Esophagus muscularis mucosa (tissue), 4 donors: ENCODE data around the gene ERVV-1. TPM values are rescaled to one million over a fixed set of nuclear protein-coding genes. Genes with fewer than 3 reads are reported as not detected.
"Not testable (repeated sequence)": the region's sequence is repeated elsewhere in the genome, so short reads cannot be mapped to it uniquely, and the experiment has no call there.

Experiments
- DNase-seq: peaks from one replicate; pipeline ENCODE4 v3.0.0-alpha.2; 2017; ENCODE audit errors: extremely low spot score
- H3K27ac ChIP-seq, 4 donors: fragments of 200-600 bp; sonication (generic); replicated peaks in 1 of 4; 1 replicate in 3 of 4; 2 replicates in 1 of 4; pipeline ENCODE4 v1.5.1; 2016 to 2019; ENCODE audit warnings: mild to moderate bottlenecking in 1 of 4
- H3K27me3 ChIP-seq, 4 donors: fragments of 200-600 bp; sonication (generic); one replicate each; pipeline versions ENCODE4 v1.5.1 to v1.6.0; 2016 to 2019
- H3K36me3 ChIP-seq, 4 donors: fragments of 200-600 bp; sonication (generic); one replicate each; pipeline ENCODE4 v1.5.1; 2016 to 2019
- H3K4me1 ChIP-seq, 4 donors: fragments of 200-600 bp; sonication (generic); one replicate each; pipeline ENCODE4 v1.5.1; 2016 to 2019
- H3K4me3 ChIP-seq, 4 donors: fragments of 200-600 bp; sonication (generic); 1 replicate in 2 of 4; 2 replicates in 2 of 4; pipeline ENCODE4 v1.5.1; 2016 to 2019; ENCODE audit warnings: mild to moderate bottlenecking in 4 of 4, moderate library complexity in 1 of 4
- H3K9me3 ChIP-seq, 4 donors: fragments of 200-600 bp; sonication (generic); 1 replicate in 3 of 4; 2 replicates in 1 of 4; pipeline ENCODE4 v1.5.1; 2016 to 2019
- EP300 ChIP-seq: sonication (generic); formaldehyde crosslinking; IDR thresholded peaks from one replicate; pipeline ENCODE4 v1.6.1; 2017; ENCODE audit warnings: antibody characterized with exemption
- POLR2A ChIP-seq: fragments of 450-650 bp; IDR thresholded peaks from one replicate; pipeline ENCODE4 v1.6.1; 2017; ENCODE audit warnings: antibody characterized with exemption, moderate library complexity, mild to moderate bottlenecking, low read depth
- POLR2AphosphoS5 ChIP-seq, 2 donors: sonication (generic); formaldehyde crosslinking; IDR thresholded peaks; one replicate each; pipeline ENCODE4 v1.6.1; 2017; ENCODE audit warnings: antibody characterized with exemption in 2 of 2
- WGBS: methylation state at CpG from one replicate; pipeline ENCODE4 v1.1.5; 2018; 5-methylcytosine and 5-hydroxymethylcytosine counted together
- intact Hi-C: fragments of 100-400 bp; cut with DNase I; formaldehyde crosslinking; loops from one replicate; pipeline ENCODE4 v1.15.1; 2023
- total RNA-seq, 4 donors: library from RNA; depleted of rRNA; stranded (reverse); fragments of >200 nt; gene quantifications; one replicate each; pipeline versions ENCODE4 v1.1.0 to v1.2.1, GENCODE V29; 2016
- TF ChIP-seq, protein P1 (sequence below), 3 experiments: fragments of 200-600 bp in 2 of 3; fragments of 450-650 bp in 1 of 3; sonication (generic) in 2 of 3; IDR thresholded peaks; one replicate each; pipeline ENCODE4 v1.5.1; 2017 to 2019; ENCODE audit warnings: antibody characterized with exemption in 3 of 3, mild to moderate bottlenecking in 2 of 3, moderate library complexity in 1 of 3

ERVV-1 gene
- total RNA-seq, 4 donors from 2014 or later, result not detected

DNA sequence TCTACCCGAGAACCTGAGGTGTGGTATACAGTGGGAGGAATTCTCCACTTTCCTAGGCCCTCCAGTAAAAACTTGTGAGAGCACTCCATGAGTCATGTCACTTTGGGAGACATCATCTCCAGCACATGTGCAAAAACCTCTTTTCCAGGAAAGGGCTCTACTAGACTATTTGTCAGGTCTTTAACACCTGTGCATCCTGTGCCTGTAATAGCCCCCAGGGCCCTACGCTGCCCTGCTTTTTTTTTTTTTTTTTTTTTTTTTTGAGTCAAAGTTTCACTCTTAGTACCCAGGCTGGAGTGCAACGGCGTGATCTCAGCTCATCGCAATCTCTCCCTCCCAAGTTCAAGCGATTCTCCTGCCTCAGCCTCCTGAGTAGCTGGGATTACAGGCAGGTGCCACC is 1.7 kb upstream of the ERVV-1 start:
- Histone ChIP-seq H3K4me3 (no peak overlapping the region), H3K36me3 (no peaks in the 10 kb centered on the region), H3K27ac (no peak overlapping the region), H3K4me1 (no peaks in the 10 kb centered on the region), H3K27me3 (peaks cover 0 to 18% (median 0%) of the 10 kb centered on the region in 4 donors), H3K9me3 (no peaks in the 10 kb centered on the region)
- WGBS, result 94% methylated on average over 6 of the region's 6 CpGs
- TF ChIP-seq EP300, result no peak
- TF ChIP-seq, protein P1, sequence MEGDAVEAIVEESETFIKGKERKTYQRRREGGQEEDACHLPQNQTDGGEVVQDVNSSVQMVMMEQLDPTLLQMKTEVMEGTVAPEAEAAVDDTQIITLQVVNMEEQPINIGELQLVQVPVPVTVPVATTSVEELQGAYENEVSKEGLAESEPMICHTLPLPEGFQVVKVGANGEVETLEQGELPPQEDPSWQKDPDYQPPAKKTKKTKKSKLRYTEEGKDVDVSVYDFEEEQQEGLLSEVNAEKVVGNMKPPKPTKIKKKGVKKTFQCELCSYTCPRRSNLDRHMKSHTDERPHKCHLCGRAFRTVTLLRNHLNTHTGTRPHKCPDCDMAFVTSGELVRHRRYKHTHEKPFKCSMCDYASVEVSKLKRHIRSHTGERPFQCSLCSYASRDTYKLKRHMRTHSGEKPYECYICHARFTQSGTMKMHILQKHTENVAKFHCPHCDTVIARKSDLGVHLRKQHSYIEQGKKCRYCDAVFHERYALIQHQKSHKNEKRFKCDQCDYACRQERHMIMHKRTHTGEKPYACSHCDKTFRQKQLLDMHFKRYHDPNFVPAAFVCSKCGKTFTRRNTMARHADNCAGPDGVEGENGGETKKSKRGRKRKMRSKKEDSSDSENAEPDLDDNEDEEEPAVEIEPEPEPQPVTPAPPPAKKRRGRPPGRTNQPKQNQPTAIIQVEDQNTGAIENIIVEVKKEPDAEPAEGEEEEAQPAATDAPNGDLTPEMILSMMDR (IDR thresholded peaks at IDR 0.05), result no peak
- TF ChIP-seq POLR2AphosphoS5 (IDR thresholded peaks at IDR 0.05), result no peak
- no peak for TF ChIP-seq POLR2A
- intact Hi-C loops, result no loop called here
- no peak for DNase-seq

DNA sequence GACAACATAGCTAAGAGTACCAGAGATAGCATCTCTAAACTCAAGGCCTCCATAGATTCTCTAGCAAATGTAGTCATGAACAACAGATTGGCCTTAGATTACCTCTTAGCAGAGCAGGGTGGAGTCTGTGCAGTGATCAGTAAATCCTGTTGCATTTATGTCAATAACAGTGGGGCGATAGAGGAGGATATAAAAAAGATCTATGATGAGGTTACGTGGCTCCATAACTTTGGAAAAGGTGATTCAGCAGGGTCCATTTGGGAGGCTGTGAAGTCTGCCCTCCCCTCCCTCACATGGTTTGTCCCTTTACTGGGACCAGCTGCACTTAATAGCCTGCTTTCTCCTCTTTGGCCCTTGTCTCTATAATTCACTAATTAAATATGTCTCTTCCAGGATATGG is 1.4 kb downstream of the ERVV-1 start:
- H3K9me3 ChIP-seq, result peaks cover 0 to 15% (median 0%) of the 10 kb centered on the region in 4 donors
- 93% methylated on average over 2 of the region's 2 CpGs for WGBS
- H3K4me1 ChIP-seq, result no peaks in the 10 kb centered on the region
- H3K4me3 ChIP-seq, result no peak overlapping the region
- no peak overlapping the region for H3K27ac ChIP-seq
- intact Hi-C loops, result no loop called here
- DNase-seq, result no peak
- TF ChIP-seq POLR2A (no peak), EP300 (no peak), POLR2AphosphoS5 (IDR thresholded peaks at IDR 0.05) (no peak)
- TF ChIP-seq, protein P1 (IDR thresholded peaks at IDR 0.05), result no peak
- no peaks in the 10 kb centered on the region for H3K36me3 ChIP-seq
- H3K27me3 ChIP-seq, result peaks cover 0 to 6% (median 0%) of the 10 kb centered on the region in 4 donors

DNA sequence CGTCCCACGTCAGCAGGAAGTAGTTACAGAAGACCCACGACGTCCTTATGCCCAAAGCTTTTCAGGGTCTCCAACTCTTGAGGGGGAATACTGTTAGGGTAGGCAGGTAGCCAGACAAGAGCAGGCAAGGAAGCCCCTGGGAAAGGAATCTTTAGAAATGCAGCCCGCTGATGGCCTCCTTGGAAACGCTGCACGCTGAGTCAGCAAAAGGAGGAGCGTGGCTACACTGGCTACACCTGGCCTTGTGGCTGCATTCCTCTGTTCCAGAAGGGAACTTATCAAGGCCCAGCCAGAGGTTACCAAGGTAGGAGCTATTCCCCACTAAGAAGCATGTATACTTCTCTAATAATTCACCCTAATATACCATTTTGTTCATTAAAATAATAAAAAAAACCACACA is 2.0 kb downstream of the ERVV-1 start:
- peaks cover 0 to 20% (median 4%) of the 10 kb centered on the region in 4 donors for H3K9me3 ChIP-seq
- peaks cover 0 to under 1% (median 0%) of the 10 kb centered on the region in 4 donors for H3K27me3 ChIP-seq
- H3K4me3 ChIP-seq, result no peak overlapping the region
- DNase-seq, result no peak
- H3K36me3 ChIP-seq, result no peaks in the 10 kb centered on the region
- TF ChIP-seq POLR2A, result no peak
- no peak for TF ChIP-seq EP300
- H3K4me1 ChIP-seq, result no peaks in the 10 kb centered on the region
- intact Hi-C loops, result no loop called here
- 69% methylated on average over 8 of the region's 8 CpGs for WGBS
- no peak overlapping the region for H3K27ac ChIP-seq

DNA sequence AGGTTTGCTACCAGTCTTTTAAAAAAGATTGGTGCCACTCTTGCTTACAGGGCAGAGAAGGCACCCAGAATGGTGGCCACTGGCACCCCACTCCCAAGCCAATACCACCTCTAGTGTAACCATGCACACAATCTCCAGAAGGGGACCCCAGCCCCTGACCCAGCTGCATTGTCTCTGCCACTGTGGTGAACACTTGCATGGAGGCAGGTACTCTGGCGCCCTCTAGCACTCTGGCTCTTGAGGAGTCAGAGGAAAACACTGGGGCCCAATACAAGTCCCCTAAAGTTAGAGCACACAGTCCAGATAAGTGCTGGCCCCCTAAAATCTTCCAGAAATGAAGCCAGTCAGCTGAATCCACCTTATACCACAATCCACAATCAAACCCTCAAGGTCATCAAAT is 6.0 kb downstream of the ERVV-1 start:
- Histone ChIP-seq H3K27ac (no peak overlapping the region), H3K4me3 (no peak overlapping the region), H3K27me3 (no peaks in the 10 kb centered on the region), H3K36me3 (no peaks in the 10 kb centered on the region), H3K4me1 (no peaks in the 10 kb centered on the region), H3K9me3 (peaks cover 0 to 31% (median 10%) of the 10 kb centered on the region in 4 donors)
- intact Hi-C loops, result no loop called here
- no peak for DNase-seq
- no peak for TF ChIP-seq POLR2AphosphoS5 (IDR thresholded peaks at IDR 0.05)
- TF ChIP-seq POLR2A, result no peak
- TF ChIP-seq, protein P1 (IDR thresholded peaks at IDR 0.05), result no peak
- TF ChIP-seq EP300, result no peak
- 0% methylated on average over 1 of the region's 1 CpG for WGBS

DNA sequence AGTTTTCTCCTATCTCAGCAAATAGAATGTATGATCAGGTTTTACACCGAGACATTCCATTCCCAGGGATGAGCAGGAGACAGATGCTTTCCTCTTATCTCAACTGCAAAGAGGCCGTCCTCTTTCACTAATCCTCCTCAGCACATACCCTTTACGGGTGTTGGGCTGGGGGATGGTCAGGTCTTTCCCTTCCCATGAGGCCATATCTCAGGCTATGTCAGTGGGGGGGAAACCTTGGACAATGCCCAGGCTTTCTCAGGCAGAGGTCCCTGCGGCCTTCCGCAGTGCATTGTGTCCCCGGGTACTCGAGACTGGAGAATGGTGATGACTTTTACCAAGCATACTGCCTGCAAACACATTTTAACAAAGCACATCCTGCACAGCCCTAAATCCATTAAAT is 14.6 kb downstream of the ERVV-1 start:
- H3K9me3 ChIP-seq, DNase-seq, H3K36me3 ChIP-seq, H3K4me3 ChIP-seq, intact Hi-C loops, H3K27ac ChIP-seq, H3K4me1 ChIP-seq: not testable (repeated sequence)
- WGBS, result 45% methylated on average over 7 of the region's 7 CpGs
- peaks cover 0 to 24% (median 0%) of the 10 kb centered on the region in 4 donors for H3K27me3 ChIP-seq

DNA sequence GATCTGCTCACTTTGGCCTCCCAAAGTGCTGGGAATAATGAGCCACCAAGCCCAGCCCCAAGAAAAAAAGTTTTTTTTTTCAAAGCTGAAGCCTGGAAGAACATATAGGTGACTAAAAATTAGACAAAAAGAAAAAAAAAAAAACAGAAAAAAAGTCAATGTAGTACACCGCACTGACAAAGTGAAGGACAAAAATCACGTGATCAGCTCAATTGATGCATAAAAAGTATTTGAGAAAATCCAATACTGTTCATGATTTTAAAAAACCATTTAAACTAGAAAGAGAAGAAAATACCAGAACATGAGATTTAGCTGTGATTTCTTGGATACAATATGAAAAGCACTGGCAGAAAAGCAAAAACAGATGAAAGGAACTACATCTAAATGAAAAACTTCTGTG is 20.3 kb downstream of the ERVV-1 start:
- intact Hi-C loops, result no loop called here
- Histone ChIP-seq H3K27ac (no peak overlapping the region), H3K9me3 (peaks cover 0 to 30% (median 20%) of the 10 kb centered on the region in 4 donors), H3K4me3 (no peak overlapping the region), H3K36me3 (no peaks in the 10 kb centered on the region), H3K27me3 (peaks cover 0 to 35% (median 12%) of the 10 kb centered on the region in 4 donors), H3K4me1 (no peaks in the 10 kb centered on the region)
- no peak for DNase-seq
- no peak for TF ChIP-seq POLR2AphosphoS5 (IDR thresholded peaks at IDR 0.05)
- WGBS, result 92% methylated on average over 2 of the region's 2 CpGs
